ENCODE measurements around the gene KIF14.
"Not testable (repeated sequence)": the region's sequence is repeated elsewhere in the genome, so short reads cannot be mapped to it uniquely, and the experiment has no call there.

Gene KIF14

GRCh38 chr1:200634261-200635122, 13.9 kb upstream of the KIF14 start:
- DNase-seq = no peak

- no peak for DNase-seq
Observed at GRCh38 chr1:200631375-200631774, 10.8 kb upstream of the KIF14 start.

DNA sequence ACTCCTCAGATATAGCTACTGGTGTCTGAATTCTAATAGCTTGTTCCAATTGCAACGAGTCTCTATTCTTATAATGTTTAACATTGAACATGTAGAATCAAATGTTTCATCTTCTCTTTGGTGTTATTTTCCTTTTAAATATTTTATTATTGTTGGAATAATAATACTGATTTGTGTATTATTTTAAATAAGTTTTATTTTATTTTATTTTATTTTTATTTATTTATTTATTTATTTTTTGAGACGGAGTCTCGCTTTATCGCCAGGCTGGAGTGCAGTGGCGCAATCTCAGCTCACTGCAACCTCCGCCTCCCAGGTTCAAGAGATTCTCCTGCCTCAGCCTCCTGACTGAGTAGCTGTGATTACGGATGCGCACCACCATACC, 10.0 kb upstream of the KIF14 start:
- not testable (repeated sequence) for DNase-seq

- peak; percentile 13 for DNase-seq
Observed at GRCh38 chr1:200629876-200630514, 9.4 kb upstream of the KIF14 start.

DNA sequence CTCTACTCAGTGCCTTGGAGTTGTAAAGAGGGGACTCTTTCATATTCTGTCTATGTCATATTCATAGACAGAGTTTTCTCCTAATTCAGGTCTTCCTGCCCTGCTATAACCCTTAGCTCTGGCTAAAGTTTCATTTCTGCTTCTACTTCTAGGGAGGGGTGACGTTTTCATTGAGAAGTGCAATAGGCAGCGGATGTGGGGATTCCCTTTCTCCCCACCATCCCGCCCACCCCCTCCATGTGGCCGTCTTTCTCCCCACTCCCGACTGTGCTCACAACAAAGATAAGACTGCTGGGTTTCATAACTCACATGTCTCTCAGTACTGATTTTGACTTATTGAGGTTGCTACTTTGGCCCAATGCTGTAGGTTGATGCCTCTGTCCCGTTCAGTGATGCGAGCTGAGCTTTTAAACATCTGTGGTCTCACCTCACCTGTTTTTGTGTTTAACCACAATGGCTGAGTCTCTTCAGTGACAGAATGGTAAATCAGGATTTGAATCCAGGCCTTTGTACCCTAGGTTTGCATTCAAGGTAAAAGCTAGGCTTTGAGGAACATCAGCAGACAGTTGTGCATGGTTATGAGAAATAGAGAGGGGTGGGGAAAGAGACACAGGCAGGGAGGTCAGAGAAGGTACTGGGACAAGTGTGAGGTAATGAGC, 7.8 kb upstream of the KIF14 start:
- no peak for DNase-seq

- no peak for DNase-seq
Observed at GRCh38 chr1:200627575-200628222, 7.1 kb upstream of the KIF14 start.

- DNase-seq = no peak
Observed at GRCh38 chr1:200626853-200627534, 6.4 kb upstream of the KIF14 start.

- no peak for DNase-seq
Observed at GRCh38 chr1:200625381-200625824, 4.9 kb upstream of the KIF14 start.

- DNase-seq = no peak
Observed at GRCh38 chr1:200624679-200625335, 4.3 kb upstream of the KIF14 start.

DNA sequence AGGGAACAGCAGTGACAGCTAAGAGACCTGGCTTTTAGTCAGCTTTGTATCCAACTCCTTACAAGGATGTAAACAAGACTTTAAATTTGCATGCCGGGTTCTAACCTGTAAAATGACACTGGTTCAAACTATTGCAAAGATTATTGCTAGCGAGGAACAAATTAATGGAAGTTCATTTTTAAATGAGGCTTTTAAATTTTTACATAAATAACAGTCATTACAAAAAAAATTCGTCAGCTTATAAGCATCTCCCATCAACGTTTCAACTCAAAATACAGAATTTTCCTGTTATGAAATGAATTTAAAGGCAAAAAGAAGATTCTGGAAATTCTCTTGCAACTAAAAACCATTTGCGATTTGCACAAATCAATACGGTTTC, 668 bp downstream of the KIF14 start:
- DNase-seq = no peak

DNA sequence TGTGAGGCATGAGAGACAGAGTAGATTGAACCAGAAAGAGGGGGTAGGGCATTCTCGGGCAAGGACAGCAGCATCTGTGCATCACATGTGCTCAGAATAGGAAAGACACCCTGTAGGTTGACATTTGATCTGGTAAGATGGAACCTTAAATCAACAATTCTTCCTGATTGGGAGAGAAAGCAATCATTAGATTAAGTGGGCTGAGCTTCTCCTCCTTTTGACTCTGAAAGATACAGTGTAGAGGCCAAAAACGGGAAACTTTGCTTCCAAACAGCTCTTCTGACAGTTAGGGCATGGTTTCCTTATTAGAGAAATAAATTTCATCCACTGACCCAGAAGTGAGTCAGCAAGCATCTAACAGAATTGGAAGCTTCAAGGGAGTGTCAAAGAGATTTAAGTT, 9.7 kb downstream of the KIF14 start:
- peak; percentile 14 for DNase-seq

- DNase-seq = no peak
Observed at GRCh38 chr1:200602632-200603031, 17.9 kb downstream of the KIF14 start.

DNA sequence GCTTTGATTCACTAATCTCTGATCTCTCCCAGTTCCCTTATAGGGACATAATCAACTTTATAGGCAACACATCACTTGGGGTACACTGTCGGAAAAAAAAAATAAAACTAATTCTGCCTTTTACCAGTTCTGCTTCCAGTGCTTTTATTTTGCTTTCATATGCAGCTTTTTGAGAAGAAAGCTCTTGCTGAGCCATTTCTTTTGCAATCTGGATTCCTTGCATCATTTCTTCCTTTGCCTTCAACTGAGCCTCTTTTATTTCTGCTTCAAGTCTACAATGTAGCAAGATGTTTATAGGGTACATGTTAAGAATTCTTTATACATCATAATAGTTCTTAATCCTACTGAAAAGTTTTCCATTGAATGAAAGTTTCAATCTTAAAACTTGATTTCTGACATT, 30.6 kb downstream of the KIF14 start:
- no peak for DNase-seq

GRCh38 chr1:200588698-200589097, 31.9 kb downstream of the KIF14 start:
- DNase-seq = no peak

DNA sequence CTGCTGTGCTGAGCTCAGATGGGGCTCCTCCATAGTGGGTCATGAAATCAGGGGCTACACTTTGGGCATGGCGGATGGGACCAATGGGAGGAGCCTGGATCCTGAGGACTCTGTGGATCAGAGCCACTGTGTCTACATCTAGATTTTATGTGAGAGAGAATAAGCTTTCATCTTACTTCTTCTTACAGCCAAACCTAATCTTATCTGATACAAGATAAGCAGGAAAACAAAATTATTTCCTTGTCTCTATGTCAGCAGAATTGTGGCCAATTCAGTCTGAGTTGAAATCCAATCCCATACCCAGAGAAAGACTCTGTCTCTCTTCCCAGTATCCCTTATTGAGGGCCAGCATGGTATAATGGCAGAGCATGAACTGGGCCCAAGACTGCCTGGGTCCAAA, 56.2 kb downstream of the KIF14 start:
- no peak for DNase-seq

- no peak for DNase-seq
Observed at GRCh38 chr1:200561856-200562214, 58.7 kb downstream of the KIF14 start.

GRCh38 chr1:200558866-200559459, 61.6 kb downstream of the KIF14 start:
- peak; percentile 18 for DNase-seq

DNA sequence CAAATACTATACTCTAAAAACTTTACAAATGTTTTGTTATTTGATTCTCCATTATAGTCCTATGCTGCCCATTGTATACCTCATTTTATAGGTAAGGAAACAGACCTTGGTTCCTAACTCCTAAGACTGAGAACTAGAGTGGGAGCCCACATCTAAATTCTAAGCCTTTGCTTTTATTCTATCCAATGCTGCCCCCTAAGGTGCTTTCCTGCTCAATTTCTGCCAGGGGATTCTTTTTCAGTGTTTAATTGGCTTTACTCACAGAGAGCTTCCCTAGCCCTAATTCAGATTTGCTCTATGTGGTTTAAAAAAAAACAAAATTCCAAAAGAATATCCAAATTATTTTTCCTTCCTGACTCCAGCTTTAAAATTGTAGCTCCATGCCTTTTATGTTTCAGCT, 64.5 kb downstream of the KIF14 start:
- DNase-seq = no peak

- DNase-seq = not testable (repeated sequence)
Observed at GRCh38 chr1:200552737-200553136, 67.8 kb downstream of the KIF14 start.

GRCh38 chr1:200550367-200550766, 70.2 kb downstream of the KIF14 start:
- no peak for DNase-seq

- no peak for DNase-seq
Observed at GRCh38 chr1:200547386-200547785, 73.2 kb downstream of the KIF14 start.

DNA sequence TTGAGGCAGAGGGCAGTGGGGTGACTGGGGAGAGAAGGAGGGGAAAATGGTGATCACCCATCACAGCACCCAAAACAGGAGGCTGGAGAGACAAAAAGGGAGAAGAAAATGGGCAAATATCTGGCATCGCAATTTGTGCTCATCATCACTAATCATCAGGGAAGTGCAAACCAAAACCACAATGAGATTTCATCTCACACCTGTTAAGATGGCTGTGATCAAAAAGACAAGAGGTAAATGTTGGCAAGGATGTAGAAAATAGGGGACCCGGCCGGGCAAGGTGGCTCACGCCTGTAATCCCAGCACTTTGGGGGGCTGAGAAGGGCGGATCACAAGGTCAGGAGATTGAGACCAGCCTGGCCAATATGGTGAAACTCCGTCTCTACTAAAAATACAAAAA, 74.0 kb downstream of the KIF14 start:
- DNase-seq = no peak
